GM12875 (cell line): Measurements from ENCODE around the gene INSM2.
A peak's percentile ranks its signal among the peaks of the same experiment; 100 is the strongest.

Source experiments
- H3K4me3 ChIP-seq: one replicate; pipeline ENCODE4 v1.5.1; 2011; ENCODE audit warnings: low read depth, low read length, control low read depth
- TF ChIP-seq, protein P1 (sequence below): IDR thresholded peaks from 2 replicates; pipeline ENCODE4 v1.5.1; 2011; ENCODE audit warnings: low read depth, mild to moderate bottlenecking, control low read depth, inconsistent platforms, low read length, moderate library complexity, borderline replicate concordance; ENCODE audit not compliant: insufficient read depth

INSM2 gene

GRCh38 chr14:35531960-35532747 lies 1.8 kb upstream of the INSM2 start:
- H3K4me3 ChIP-seq = no peak overlapping the region
- TF ChIP-seq, protein P1, sequence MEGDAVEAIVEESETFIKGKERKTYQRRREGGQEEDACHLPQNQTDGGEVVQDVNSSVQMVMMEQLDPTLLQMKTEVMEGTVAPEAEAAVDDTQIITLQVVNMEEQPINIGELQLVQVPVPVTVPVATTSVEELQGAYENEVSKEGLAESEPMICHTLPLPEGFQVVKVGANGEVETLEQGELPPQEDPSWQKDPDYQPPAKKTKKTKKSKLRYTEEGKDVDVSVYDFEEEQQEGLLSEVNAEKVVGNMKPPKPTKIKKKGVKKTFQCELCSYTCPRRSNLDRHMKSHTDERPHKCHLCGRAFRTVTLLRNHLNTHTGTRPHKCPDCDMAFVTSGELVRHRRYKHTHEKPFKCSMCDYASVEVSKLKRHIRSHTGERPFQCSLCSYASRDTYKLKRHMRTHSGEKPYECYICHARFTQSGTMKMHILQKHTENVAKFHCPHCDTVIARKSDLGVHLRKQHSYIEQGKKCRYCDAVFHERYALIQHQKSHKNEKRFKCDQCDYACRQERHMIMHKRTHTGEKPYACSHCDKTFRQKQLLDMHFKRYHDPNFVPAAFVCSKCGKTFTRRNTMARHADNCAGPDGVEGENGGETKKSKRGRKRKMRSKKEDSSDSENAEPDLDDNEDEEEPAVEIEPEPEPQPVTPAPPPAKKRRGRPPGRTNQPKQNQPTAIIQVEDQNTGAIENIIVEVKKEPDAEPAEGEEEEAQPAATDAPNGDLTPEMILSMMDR = no peak

DNA sequence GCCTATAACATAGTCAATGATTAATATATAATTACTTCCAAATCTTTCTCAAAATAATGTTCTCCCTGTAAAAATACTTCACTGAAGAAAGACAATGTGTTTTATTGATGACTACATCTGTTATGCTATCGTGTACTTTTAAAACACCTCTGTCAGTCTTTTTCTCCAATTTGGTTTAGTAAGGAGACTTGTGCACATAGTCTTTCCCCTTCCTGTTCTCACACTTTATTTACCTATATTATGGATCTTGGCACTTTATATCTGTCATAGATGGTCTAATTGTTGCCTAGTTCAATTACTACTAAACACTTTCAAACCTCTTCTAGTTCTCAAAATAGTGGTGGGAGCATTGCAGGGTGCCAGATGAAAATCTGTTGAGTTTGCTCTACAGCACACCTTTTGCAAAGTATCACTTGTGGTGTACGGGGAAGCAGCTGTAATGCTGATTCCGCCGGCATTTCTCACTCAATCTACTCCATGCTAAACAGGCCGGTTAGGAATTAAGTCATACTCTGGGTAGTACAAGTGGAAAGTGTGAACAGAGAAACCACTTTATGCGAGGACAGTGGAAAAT lies 1.1 kb upstream of the INSM2 start:
- TF ChIP-seq, protein P1 = no peak
- H3K4me3 ChIP-seq = no peak overlapping the region

DNA sequence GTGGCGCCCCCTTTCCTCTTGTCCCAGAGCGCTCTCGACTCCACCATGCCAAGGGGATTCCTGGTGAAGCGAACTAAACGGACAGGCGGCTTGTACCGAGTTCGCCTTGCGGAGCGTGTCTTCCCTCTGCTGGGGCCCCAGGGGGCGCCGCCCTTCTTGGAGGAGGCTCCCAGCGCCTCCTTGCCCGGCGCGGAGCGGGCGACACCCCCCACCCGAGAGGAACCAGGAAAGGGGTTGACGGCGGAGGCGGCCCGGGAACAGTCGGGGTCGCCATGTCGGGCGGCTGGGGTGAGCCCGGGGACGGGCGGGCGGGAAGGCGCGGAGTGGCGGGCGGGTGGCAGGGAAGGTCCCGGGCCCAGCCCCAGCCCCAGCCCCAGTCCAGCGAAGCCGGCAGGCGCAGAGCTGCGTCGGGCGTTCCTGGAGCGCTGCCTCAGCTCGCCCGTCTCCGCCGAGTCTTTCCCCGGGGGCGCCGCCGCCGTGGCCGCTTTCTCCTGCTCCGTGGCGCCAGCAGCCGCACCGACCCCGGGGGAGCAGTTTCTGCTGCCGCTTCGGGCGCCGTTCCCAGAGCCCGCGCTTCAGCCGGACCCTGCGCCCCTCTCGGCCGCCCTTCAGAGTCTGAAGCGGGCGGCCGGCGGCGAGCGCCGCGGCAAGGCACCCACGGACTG lies 376 bp downstream of the INSM2 start:
- TF ChIP-seq, protein P1 = peak; percentile 24; the same call in 1 of the 2 replicates
- H3K4me3 ChIP-seq = peak overlapping the region; percentile 51

GRCh38 chr14:35534873-35535482 lies 1.0 kb downstream of the INSM2 start:
- peak overlapping the region; percentile 51 for H3K4me3 ChIP-seq
- TF ChIP-seq, protein P1 = no peak

- no peak overlapping the region for H3K4me3 ChIP-seq
- TF ChIP-seq, protein P1 = no peak
Measured at GRCh38 chr14:35535483-35536112, 1.6 kb downstream of the INSM2 start.

- TF ChIP-seq, protein P1 = no peak
- no peak overlapping the region for H3K4me3 ChIP-seq
Measured at GRCh38 chr14:35539969-35540368, 6.0 kb downstream of the INSM2 start.
